ENCODE results near the gene GPR132.

GPR132 gene

DNA sequence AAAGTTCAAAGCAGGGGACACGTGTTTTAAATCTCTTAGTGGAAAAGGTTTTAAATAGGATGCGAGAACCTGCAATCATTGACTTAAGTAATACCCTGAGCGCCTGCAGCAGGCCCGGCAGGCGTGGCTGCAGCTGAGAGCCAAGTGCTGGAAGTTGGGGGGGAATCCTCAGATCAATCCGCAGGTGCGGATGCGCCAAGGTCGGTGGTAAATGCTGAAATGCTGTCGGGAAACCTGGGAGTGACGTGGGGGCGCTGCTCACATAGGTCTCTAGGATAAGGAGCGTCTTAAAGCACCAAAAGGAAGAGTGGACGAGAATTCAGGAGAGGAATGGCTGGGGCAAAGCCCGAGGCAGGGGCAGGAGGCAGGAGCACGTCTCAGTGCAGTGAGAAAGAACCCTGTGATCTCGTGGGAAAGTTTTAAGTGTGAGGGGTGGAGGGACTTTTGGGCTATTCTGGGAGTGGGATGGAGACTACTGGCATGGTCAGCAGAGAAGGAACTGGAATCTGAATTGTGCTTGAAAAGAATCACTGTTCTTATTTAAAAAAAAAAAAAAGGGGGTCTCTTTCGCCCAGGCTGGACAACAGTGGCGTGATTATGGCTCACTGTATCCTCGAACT lies 43.5 kb downstream of the GPR132 start:
- no peak for DNase-seq (ENCODE audit: low read depth, low spot score)

- DNase-seq (ENCODE audit: low read depth, low spot score): no peak
Observed at GRCh38 chr14:105020815-105021655, 44.2 kb downstream of the GPR132 start, which contains the start of gene CDCA4. Gene CDCA4 (minus strand): TSS chr14:105021083. CDS start chr14:105011929, 9,154 bp downstream.

DNA sequence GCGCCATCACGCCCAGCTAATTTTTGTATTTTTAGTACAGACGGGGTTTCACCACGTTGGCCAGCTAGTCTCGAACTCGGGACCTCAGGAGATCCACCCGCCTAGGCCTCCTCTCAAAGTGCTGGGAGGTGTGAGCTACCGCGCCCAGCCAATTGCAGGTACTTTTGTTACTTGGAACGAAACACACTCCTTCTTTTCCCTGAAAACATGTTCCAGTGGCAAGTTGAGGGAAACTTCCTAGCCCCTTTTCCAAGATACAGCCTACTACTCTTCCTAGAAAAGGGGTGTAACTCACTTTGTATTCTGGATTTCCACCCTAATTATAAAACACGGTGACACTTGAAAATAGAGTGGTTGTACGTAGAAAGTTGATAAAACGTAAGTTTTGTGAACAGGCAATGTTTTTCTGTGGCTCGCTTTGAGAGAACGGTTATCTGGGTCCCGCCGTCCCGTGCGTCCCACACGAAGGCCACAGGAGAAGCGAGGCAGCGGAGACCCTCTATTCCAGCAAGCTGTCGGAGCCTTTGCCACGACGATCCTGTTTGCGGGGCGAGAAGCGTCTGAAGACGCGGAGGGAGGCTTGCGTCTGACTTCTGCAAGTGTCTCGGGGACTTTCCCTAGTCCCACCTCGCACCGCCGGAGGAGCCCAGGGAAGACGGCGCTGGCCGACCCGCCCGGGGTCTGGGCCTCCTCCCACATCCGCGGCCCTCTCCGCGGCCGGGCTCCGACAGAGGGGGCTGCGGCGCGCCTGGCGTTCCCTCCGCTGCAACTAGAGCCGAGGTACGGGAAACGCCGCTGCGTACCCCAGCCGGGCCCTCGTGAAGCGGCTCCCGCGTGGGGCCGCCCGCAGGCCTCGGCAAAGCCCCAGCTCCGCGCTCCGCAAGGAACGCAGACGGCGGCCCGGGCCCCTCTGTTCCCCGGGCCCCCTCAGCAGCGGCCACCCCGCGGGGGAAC lies 45.1 kb downstream of the GPR132 start:
- DNase-seq (ENCODE audit: low read depth, low spot score): no peak

GRCh38 chr14:105018414-105018813 lies 46.8 kb downstream of the GPR132 start:
- DNase-seq (ENCODE audit: low read depth, low spot score): no peak

GRCh38 chr14:105015905-105016304 lies 49.3 kb downstream of the GPR132 start:
- no peak for DNase-seq (ENCODE audit: low read depth, low spot score)

DNA sequence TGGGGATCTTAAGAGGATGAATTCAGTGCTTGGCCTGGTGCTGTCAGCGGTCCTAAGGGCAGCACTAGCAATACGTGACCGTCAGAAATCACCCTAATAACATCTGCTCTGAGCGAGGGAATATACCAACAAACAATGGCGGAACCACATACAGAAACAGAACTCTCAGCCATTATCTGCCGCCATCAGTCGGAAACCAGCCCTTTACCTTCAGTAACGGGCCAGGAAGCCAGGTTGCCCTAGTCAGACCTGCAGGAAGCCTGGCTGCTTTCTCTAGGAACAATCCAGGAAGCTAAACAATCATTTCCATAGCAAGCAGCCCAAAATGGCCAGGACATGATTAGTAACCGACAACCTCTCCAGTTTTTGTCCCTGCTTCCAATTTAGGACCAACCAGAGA lies 50.0 kb downstream of the GPR132 start:
- no peak for DNase-seq (ENCODE audit: low read depth, low spot score)

- DNase-seq (ENCODE audit: low read depth, low spot score): no peak
Observed at GRCh38 chr14:105014631-105015030, 50.6 kb downstream of the GPR132 start.

GRCh38 chr14:105014032-105014431 lies 51.2 kb downstream of the GPR132 start:
- DNase-seq (ENCODE audit: low read depth, low spot score): no peak

DNA sequence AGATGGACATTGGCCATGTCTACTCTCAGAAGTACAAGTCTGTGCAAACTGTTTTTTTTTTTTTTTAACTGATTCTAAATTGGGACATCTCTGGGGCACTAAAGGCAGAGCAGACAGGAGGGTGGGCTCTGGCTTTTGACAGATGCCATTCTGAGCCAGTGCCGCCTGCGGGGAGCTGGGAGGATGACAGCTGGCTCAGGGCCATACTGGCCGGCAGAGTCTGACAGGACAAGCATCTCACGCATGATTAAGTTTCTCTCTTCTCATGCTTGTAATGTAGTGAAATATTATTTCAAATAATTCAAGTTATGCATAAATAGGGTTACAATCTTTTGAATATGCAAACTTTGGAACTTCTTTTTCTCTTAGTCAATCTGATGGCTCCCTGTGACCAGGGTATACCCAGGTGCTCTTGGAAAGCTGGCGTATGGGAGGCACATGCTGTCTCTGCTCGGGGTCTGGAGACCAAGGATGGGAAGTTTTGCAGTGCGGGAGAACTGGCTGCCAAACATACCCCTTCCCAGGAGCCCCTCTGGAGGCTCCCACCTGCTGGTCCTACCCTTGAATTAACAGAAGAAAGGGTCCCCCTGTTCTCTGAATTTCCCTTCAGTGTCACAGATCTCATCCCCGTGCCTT lies 52.0 kb downstream of the GPR132 start:
- no peak for DNase-seq (ENCODE audit: low read depth, low spot score)

DNA sequence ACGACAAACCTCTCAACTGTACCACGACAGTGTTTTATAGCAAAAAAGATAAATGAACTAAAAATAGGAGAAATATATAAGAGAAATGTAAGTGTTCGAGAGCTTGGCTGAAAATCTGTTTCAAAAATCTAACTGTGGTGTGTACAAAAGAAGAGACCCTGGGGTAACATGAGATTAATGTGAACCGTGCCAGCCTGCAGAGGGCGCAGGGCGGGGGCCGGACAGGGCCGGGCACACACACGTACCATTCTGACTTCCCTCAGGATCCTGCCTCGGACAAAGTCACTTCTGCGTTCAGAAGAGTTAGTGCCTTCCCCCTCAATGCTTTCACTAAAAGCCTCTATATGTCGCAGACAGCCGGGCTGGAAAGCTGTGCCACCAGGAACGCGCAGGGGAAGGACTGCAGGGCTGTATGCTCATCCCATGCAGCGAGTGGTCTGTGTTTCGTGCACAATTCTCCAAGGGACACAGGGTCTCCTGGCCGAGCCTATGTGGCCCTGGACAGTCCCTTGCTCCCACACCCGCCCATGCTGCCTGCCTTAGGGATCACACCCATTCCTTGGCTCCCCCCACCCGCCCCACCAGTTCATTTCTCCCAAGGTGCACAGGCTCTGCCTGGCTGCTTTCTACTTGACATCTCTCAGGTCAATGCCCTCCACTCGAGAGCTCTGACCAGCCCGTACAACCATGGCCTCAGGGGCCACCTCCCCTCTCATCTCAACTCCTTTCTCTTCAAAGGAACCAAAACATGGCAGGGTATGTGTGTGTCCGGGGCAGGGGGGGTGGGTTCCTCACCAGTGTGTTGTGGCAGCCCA lies 52.9 kb downstream of the GPR132 start:
- DNase-seq (ENCODE audit: low read depth, low spot score): no peak

DNA sequence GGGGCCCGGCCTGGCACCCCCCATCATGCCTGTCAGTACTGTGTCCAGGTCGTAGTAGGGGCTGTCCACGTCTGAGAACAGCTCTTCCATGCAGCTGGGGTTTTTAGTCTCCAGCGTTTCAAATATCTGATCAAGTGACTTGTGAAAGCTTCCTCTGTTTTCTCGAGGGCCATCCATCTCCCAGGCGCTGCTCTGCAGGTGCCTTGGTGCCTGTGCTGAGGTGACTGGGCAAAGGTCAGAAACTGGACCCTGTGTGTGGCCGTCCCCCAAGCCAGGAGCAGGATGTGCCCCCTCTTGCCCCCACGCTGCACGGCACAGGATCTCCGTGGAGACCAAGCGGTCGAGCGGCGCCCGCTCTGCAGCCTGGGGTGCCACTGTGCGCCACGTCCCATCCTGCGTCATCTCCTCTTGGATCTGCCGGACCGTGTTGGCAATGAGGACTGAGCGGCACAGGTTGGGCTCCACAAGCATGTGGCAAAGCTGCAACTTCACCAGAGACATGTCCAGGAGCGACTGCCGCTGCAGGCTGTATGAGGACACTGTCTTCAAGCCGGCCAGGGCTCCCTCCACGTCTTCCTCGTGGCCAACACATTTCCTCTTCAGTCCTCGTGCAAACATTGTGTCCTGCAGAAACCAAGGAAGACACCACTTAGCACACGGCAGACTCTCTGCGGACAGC lies 53.8 kb downstream of the GPR132 start:
- DNase-seq (ENCODE audit: low read depth, low spot score): no peak

GRCh38 chr14:105010891-105011291 lies 54.3 kb downstream of the GPR132 start:
- no peak for DNase-seq (ENCODE audit: low read depth, low spot score)

GRCh38 chr14:105010106-105010505 lies 55.1 kb downstream of the GPR132 start:
- DNase-seq (ENCODE audit: low read depth, low spot score): no peak

GRCh38 chr14:105007593-105008264 lies 57.5 kb downstream of the GPR132 start:
- DNase-seq (ENCODE audit: low read depth, low spot score): no peak

GRCh38 chr14:105006831-105007592 lies 58.2 kb downstream of the GPR132 start:
- DNase-seq (ENCODE audit: low read depth, low spot score): no peak

GRCh38 chr14:105005929-105006830 lies 59.0 kb downstream of the GPR132 start:
- DNase-seq (ENCODE audit: low read depth, low spot score): no peak

DNA sequence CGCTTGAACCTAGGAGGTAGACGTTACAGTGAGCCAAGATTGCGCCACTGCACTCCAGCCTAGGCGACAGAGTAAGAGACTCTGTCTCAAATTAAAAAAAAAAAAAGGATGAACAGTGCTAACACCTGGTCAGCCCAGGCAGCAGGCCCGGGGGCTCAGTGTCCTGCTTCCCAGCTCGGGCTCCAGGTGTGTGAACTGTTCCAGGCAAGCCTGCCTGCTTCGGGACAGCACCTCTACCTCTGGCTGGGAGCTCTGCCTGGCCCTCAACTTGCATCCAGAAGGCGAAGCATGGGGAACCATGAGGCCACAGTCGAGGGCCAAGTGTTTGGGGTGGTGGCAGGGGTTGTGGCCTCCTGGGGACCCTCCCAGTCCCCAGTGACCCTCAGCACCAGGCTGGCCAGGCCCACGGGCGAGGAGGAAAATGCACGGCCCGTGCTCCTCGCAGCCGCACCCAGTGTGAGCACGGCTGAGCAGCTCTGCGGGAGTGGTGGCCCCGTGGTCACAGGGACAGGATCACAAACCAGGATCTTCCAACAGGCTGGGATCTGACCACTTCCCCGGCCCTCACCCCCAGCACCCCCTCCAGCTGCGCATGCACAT lies 59.8 kb downstream of the GPR132 start:
- DNase-seq (ENCODE audit: low read depth, low spot score): no peak

Measured in iPS DF 19.7 (cell line).